ENCODE measurements around the gene VGLL4.

DNA sequence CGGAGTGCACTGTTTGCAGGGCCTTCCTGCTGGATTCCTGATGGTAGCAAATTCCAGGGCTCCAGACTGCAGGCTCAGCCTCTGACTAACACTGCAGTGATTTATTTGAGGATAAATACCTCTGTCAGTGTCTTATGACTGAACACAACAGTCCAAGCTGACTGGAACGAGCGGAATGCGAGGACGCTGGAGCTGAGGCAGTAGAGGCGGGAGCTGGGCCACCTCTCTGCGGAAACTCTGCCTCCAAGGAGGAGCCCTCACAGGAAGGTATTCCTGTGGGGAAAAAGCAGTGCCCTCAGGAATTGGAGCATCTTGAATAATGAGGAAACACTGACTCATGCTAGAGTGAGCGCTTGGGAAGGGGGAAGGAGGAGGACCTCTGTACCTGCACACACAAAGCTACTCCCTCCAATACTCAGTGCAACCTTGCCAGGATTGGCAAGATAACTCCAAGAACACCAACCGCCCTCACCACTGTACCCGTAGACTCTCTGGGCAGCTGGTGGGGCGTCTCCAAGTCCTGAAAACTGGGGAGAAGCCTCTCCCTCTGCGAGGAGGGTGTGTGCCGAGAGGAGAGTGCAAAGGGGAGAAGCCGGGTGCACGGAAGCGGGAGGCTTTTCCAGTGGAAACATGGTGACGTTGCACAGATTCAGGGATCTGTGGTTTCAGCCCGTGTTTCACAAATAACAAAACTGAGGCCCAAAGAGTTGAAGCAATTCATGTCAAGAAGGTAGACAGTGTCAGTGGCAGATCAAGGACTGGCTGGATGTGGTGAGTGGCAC is 43.0 kb downstream of the VGLL4 start:
- TF ChIP-seq EZH2 (IDR thresholded peaks at IDR 0.05) (no peak), EGR1 (IDR thresholded peaks at IDR 0.05; ENCODE audit: low read depth) (no peak), POLR2A (IDR thresholded peaks at IDR 0.05; ENCODE audit: borderline replicate concordance, extremely low read depth, insufficient read depth, insufficient read length) (no peak), POLR2AphosphoS5 (IDR thresholded peaks at IDR 0.05; ENCODE audit: low read depth, low read length) (no peak), CBX3 (IDR thresholded peaks at IDR 0.05; ENCODE audit: low read depth) (peak; percentile 38; the same call in 1 of the 2 replicates)
- TF ChIP-seq, protein P1, sequence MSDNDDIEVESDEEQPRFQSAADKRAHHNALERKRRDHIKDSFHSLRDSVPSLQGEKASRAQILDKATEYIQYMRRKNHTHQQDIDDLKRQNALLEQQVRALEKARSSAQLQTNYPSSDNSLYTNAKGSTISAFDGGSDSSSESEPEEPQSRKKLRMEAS (IDR thresholded peaks at IDR 0.05) = no peak
- TF ChIP-seq, protein P2, sequence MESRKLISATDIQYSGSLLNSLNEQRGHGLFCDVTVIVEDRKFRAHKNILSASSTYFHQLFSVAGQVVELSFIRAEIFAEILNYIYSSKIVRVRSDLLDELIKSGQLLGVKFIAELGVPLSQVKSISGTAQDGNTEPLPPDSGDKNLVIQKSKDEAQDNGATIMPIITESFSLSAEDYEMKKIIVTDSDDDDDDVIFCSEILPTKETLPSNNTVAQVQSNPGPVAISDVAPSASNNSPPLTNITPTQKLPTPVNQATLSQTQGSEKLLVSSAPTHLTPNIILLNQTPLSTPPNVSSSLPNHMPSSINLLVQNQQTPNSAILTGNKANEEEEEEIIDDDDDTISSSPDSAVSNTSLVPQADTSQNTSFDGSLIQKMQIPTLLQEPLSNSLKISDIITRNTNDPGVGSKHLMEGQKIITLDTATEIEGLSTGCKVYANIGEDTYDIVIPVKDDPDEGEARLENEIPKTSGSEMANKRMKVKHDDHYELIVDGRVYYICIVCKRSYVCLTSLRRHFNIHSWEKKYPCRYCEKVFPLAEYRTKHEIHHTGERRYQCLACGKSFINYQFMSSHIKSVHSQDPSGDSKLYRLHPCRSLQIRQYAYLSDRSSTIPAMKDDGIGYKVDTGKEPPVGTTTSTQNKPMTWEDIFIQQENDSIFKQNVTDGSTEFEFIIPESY (IDR thresholded peaks at IDR 0.05; ENCODE audit: extremely low read depth, insufficient replicate concordance, low read length) = no peak
- TF ChIP-seq, protein P3, sequence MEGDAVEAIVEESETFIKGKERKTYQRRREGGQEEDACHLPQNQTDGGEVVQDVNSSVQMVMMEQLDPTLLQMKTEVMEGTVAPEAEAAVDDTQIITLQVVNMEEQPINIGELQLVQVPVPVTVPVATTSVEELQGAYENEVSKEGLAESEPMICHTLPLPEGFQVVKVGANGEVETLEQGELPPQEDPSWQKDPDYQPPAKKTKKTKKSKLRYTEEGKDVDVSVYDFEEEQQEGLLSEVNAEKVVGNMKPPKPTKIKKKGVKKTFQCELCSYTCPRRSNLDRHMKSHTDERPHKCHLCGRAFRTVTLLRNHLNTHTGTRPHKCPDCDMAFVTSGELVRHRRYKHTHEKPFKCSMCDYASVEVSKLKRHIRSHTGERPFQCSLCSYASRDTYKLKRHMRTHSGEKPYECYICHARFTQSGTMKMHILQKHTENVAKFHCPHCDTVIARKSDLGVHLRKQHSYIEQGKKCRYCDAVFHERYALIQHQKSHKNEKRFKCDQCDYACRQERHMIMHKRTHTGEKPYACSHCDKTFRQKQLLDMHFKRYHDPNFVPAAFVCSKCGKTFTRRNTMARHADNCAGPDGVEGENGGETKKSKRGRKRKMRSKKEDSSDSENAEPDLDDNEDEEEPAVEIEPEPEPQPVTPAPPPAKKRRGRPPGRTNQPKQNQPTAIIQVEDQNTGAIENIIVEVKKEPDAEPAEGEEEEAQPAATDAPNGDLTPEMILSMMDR (IDR thresholded peaks at IDR 0.05 in 2 of 3, conservative IDR thresholded peaks at IDR 0.05 in 1 of 3; ENCODE audit: borderline replicate concordance in 1 of 3, insufficient read depth in 1 of 3, low read depth in 2 of 3, low read length in 2 of 3) = no peak
